Coronary artery (tissue), 2 donors: Measurements from ENCODE around the gene TCP11L2.
A peak's percentile ranks its signal among the peaks of the same experiment; 100 is the strongest.

Source experiments
- DNase-seq: peaks from one replicate; pipeline ENCODE4 v3.0.0-alpha.2; 2017; ENCODE audit warnings: low spot score
- H3K27ac ChIP-seq, 2 donors: fragments of 200-600 bp; sonication (generic); one replicate each; pipeline ENCODE4 v1.5.1; 2016 to 2019
- H3K4me3 ChIP-seq: fragments of 200-600 bp; sonication (generic); 2 replicates; pipeline ENCODE4 v1.5.1; 2016; ENCODE audit warnings: mild to moderate bottlenecking, moderate library complexity
- CTCF ChIP-seq: fragments of 200-600 bp; sonication (generic); IDR thresholded peaks from one replicate; pipeline ENCODE4 v1.5.1; 2019; ENCODE audit warnings: antibody characterized with exemption

The TCP11L2 gene

GRCh38 chr12:106299202-106299774 is 3.2 kb upstream of the TCP11L2 start:
- DNase-seq = no peak
- no peak overlapping the region for H3K27ac ChIP-seq
- no peak overlapping the region for H3K4me3 ChIP-seq
- no peak for TF ChIP-seq CTCF

- DNase-seq = no peak
Observed at GRCh38 chr12:106300761-106301160, 1.8 kb upstream of the TCP11L2 start.

DNA sequence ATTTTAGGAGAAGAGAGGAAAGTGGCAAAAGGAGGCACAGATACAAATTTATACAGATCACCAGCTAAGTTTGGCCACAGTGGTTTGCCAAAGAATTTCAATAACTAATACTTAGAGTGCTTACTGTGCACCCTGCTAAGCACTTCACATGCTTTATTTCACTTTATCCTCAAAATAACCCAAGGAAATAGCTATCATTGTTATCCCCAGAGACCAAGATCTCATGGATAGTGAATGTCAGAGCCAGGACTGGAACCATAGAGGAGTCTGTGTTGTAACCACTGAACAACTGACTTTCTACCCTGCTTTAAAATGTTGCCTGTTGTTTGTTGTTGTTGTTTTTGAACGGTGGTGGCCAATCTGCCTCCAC is 1.3 kb upstream of the TCP11L2 start:
- peak overlapping the region; percentile 96 for H3K4me3 ChIP-seq
- peak overlapping the region; percentile 97 to 98 for H3K27ac ChIP-seq
- no peak for DNase-seq
- no peak for TF ChIP-seq CTCF

More at GRCh38 chr12:106300761-106301160, 1.8 kb upstream of the TCP11L2 start:
- Histone ChIP-seq H3K4me3 (no peak overlapping the region), H3K27ac (peak overlapping the region; percentile 97 to 98)
- no peak for TF ChIP-seq CTCF

DNA sequence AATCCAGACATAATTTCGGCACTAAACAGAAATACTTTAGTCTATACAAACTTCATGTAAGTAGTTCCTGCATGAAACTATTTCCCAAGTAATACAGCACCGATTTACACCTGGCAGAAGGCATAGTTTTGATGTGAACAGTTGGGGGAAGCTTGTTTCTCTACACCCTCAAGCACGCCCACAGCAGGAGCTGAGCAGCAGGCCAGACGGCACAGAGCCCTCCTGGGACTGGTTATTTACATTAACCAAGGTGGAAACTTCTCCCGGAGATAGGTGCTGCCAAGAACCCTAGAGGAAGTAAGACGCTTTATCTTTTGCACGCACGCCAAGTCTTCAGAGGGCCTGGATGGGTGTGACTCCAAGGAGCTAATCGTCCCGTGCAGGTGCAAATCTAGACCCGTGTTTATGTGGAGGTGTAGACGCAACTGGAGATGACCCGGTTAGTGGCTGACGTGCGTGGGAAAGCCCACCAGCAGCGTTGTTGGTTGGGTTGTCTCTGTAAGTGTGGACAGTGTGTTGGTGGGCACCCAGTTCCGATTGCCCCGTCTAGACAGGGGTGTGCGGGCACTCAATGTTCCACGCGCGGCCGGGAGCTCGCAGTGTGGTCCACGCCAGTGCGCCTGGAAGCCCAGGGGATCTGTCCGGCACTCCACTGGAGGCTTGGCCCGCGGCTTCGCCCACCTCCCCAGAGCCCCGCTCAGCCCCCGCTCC is 767 bp upstream of the TCP11L2 start:
- peak; percentile 88 for DNase-seq
- TF ChIP-seq CTCF = no peak
- Histone ChIP-seq H3K4me3 (peak overlapping the region; percentile 96), H3K27ac (peak overlapping the region; percentile 97 to 98)

DNA sequence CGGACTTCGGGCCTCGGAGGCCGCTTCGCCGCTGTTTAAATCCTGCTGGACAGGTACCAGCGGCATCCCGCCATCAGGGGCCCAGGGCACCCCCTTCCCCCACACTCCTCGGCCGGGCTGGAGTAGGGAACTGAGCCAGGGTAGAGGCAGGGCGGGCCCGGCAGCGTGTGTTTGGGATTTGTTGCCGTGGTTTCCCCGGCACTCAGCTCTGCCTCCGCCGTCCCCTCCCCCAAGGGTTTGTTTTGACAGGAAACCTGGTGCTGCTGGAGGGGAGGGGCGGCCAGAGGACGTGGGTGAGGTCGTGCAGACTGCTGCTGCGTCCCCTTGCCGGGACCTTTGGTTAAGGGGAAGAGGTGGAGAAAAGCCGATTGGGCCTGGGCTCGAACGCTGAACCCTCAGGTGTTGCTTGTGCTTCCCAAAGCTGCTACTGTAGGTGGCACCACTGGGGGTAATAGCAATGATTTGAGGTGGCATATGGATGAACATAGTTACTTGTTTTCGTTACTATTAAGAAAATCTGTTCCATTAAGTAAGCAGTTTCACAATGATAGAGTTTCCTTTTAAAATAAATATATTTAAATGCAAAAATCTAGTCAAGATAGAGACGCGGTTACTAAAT is 778 bp downstream of the TCP11L2 start:
- DNase-seq = peak; percentile 94
- no peak for TF ChIP-seq CTCF
- peak overlapping the region; percentile 97 to 98 for H3K27ac ChIP-seq
- peak overlapping the region; percentile 96 for H3K4me3 ChIP-seq

DNA sequence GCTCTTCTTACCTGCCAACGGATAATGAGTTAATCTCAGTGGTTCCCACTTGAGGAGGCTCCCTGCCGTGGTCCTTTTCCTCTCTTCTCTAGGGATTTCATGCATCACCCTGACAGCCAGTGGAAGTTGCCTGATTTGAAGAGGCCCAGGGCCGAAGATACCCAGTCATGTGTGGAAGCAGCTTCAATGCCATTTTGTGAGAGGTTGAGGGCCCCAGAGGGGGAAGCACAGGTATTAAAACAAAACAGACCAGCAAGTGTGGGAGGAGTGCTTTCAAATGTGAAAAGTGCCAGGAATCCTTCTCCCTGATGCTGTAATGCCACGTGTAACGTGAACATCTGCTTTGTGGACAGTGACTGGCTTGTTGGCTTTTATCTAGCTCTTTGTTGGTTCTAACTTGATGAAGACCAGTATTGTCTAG is 1.5 kb downstream of the TCP11L2 start:
- no peak for TF ChIP-seq CTCF
- Histone ChIP-seq H3K27ac (peak overlapping the region; percentile 64 to 97), H3K4me3 (peak overlapping the region; percentile 96)
- no peak for DNase-seq
